Activated CD8-positive, alpha-beta T cell treated with anti-CD3 and anti-CD28 coated beads, Interleukin-2, amount 10 ng/mL, durations not matched to agents 7 days and 5 days (primary cell): ENCODE data around the gene HABP4. TPM values are rescaled to one million over a fixed set of nuclear protein-coding genes. Genes with fewer than 3 reads are reported as not detected.

Experiments used
- ATAC-seq: fragments of 150-1000 bp; cut with Tn5 transposase; one replicate; pipeline ENCODE4 v1.10.0; 2021; ENCODE audit warnings: moderate library complexity
- CTCF ChIA-PET: fragments of 350-600 bp; sonication (Branson Sonifier 250); formaldehyde crosslinking; loops from one replicate; lab custom pipeline; 2021; ENCODE audit warnings: antibody characterized with exemption; lab: Charles Lee
- POLR2A ChIA-PET: fragments of 350-600 bp; sonication (Branson Sonifier 250); formaldehyde crosslinking; loops from one replicate; lab custom pipeline; 2021; ENCODE audit warnings: antibody characterized with exemption; lab: Charles Lee
- DNase-seq: peaks from one replicate; pipeline ENCODE4 v3.0.0-alpha.2; 2020
- H3K27ac Mint-ChIP-seq: one replicate; pipeline ENCODE4 v1.8.0; 2021; ENCODE audit warnings: mild to moderate bottlenecking, mixed read lengths
- H3K27me3 Mint-ChIP-seq: one replicate; pipeline ENCODE4 v1.8.0; 2021; ENCODE audit warnings: low read depth, mixed read lengths
- H3K36me3 Mint-ChIP-seq: one replicate; pipeline ENCODE4 v1.8.0; 2021; ENCODE audit warnings: low read depth, mixed read lengths
- H3K4me1 Mint-ChIP-seq: one replicate; pipeline ENCODE4 v1.8.0; 2021; ENCODE audit warnings: low read depth, mixed read lengths
- H3K4me3 Mint-ChIP-seq: one replicate; pipeline ENCODE4 v1.8.0; 2021; ENCODE audit warnings: mild to moderate bottlenecking, mixed read lengths
- H3K9me3 Mint-ChIP-seq: one replicate; pipeline ENCODE4 v1.8.0; 2022; ENCODE audit warnings: mixed read lengths; ENCODE audit not compliant: insufficient read depth
- total RNA-seq, 2 experiments: library from RNA; stranded (reverse); gene quantifications; one replicate each; pipeline ENCODE4 v1.2.3, GENCODE V29; 2021

Gene HABP4
- total RNA-seq, 2 experiments from 2014 or later, result 4.1 to 5.0 TPM

- POLR2A ChIA-PET, result no interaction called here
- H3K4me3 Mint-ChIP-seq, result no peak overlapping the region
- CTCF ChIA-PET, result interaction anchor here (0.6 kb wide), 1 partner anchor 12 kb away, joined by 3 read pairs; no protein-coding TSS in a partner anchor
- no peak overlapping the region for H3K27ac Mint-ChIP-seq
- H3K36me3 Mint-ChIP-seq, result no peaks in the 10 kb centered on the region
- no peaks in the 10 kb centered on the region for H3K9me3 Mint-ChIP-seq
- H3K4me1 Mint-ChIP-seq, result no peaks in the 10 kb centered on the region
- ATAC-seq (no peak), DNase-seq (no peak)
- H3K27me3 Mint-ChIP-seq, result peaks cover 5% of the 10 kb centered on the region
Measured at GRCh38 chr9:96437454-96437853, 12.5 kb upstream of the HABP4 start.

DNA sequence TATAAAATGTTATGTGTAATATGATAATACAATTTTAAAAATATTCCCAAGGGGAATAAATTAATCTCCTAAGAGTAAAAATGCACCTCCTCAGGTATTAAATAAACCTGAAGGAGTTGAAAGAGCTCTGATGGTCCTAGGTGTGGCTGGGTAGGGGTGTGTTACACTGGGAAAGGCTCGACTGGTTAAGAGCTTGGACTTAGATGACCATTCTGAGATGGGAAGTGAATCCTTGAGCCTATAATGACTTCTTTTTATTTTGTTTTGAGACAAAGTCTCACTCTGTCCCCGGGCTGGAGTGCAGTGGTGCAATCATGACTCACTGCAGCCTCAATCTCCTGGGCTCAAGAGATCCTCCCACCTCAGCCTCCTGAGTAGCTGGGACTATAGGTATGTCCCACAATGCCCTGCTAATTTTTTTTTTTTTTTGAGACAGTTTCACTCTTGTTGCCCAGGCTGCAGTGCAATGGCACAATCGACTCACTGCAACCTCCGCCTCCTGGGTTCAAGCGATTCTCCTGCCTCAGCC lies 9.2 kb upstream of the HABP4 start:
- Mint-ChIP-seq H3K9me3 (no peaks in the 10 kb centered on the region), H3K27ac (no peak overlapping the region), H3K4me1 (no peaks in the 10 kb centered on the region), H3K27me3 (no peaks in the 10 kb centered on the region), H3K36me3 (no peaks in the 10 kb centered on the region), H3K4me3 (no peak overlapping the region)
- CTCF ChIA-PET, result interaction anchor here (1.5 to 3.7 kb wide), 6 partner anchors 8 to 192 kb away, joined by 4 to 13 read pairs (median 8); partner anchors contain the start of gene HABP4
- DNase-seq, result no peak
- POLR2A ChIA-PET, result no interaction called here
- ATAC-seq, result no peak

- ATAC-seq, result peak; percentile 39
- H3K27me3 Mint-ChIP-seq, result peaks cover under 1% of the 10 kb centered on the region
- CTCF ChIA-PET, result interaction anchor here (0.5 to 3.7 kb wide), 19 partner anchors 8 to 225 kb away, joined by 3 to 13 read pairs (median 5); partner anchors contain the start of gene HABP4
- no peaks in the 10 kb centered on the region for H3K4me1 Mint-ChIP-seq
- no peak overlapping the region for H3K27ac Mint-ChIP-seq
- no peaks in the 10 kb centered on the region for H3K36me3 Mint-ChIP-seq
- POLR2A ChIA-PET, result no interaction called here
- H3K9me3 Mint-ChIP-seq, result no peaks in the 10 kb centered on the region
- peak; percentile 43 for DNase-seq
- no peak overlapping the region for H3K4me3 Mint-ChIP-seq
Measured at GRCh38 chr9:96441798-96442445, 8.0 kb upstream of the HABP4 start.

DNA sequence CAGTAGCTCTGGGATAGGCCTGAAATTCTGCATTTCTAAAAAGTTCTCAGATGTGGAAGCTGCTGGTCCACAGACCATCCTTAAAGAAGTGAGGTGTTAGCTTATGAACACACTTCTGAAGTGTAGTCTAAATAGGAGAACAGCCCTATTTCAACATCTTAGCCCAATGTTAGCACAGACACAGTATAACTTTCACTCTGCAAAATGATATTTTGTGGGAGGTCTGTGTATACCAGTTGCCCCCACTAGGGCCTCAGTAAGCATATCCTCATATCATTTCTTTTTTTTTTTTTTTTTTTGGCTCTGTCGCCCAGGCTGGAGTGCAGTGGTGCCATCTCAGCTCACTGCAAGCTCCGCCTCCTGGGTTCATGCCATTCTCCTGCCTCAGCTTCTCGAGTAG lies 7.5 kb upstream of the HABP4 start:
- Mint-ChIP-seq H3K27ac (no peak overlapping the region), H3K4me1 (no peaks in the 10 kb centered on the region), H3K9me3 (no peaks in the 10 kb centered on the region), H3K4me3 (no peak overlapping the region), H3K36me3 (no peaks in the 10 kb centered on the region), H3K27me3 (peaks cover 5% of the 10 kb centered on the region)
- CTCF ChIA-PET, result interaction anchor here (0.5 to 3.7 kb wide), 19 partner anchors 8 to 225 kb away, joined by 3 to 13 read pairs (median 5); partner anchors contain the start of gene HABP4
- DNase-seq (no peak), ATAC-seq (no peak)
- POLR2A ChIA-PET, result no interaction called here

DNA sequence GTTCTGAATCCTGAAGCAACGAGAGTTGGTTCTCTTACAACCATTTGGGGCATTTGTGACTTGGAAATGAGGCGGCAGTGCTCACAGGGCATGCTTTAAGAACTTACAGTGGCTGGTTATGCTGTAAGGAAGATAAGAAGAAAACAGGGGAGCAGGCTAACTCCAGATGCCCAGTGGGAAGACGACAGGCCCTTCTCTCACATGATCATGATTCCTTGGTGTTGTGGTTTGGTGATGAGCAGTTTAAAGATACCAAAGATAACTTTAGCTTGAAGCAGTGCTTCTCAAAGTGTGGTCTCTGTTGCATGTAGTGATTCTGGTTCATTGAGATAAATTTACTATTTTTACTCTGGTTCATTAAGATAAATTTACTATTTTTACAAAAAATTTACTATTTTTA lies 2.6 kb upstream of the HABP4 start:
- H3K27ac Mint-ChIP-seq, result no peak overlapping the region
- ChIA-PET CTCF (no interaction called here), POLR2A (no interaction called here)
- no peaks in the 10 kb centered on the region for H3K9me3 Mint-ChIP-seq
- H3K4me3 Mint-ChIP-seq, result no peak overlapping the region
- H3K36me3 Mint-ChIP-seq, result no peaks in the 10 kb centered on the region
- H3K4me1 Mint-ChIP-seq, result peaks cover 14% of the 10 kb centered on the region
- no peak for ATAC-seq
- peaks cover 21% of the 10 kb centered on the region for H3K27me3 Mint-ChIP-seq
- no peak for DNase-seq

DNA sequence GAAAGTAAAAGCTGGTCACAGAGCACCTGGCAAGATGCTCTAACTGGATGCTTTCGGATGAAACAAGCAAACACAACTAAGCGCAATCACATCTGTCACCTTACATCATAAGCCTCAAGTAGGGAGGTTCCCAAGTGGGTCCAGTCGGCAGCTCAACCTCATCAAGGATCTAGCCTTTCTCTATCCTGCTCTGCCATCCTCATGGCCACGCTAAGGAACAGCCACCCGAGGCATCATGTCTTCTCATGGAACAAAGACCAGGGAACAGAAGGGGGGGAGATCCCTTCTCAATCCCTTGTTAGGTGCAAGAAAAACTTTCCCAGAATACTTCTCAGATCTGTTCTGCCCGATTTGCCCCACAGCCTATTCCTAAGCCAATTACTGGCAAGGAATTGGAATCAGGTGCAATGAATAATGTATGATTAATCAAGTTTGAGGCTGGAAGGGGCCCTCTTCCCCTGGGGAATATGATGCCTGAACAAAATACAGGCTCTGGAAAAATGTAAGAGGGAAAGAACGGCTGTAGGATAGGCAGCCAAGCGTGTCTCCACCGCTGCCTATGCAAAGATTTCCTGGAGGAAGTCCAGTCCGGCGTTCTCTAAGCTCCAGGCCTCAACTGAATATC lies 1.3 kb upstream of the HABP4 start:
- Mint-ChIP-seq H3K36me3 (no peaks in the 10 kb centered on the region), H3K4me3 (peak overlapping the region; percentile 71), H3K9me3 (no peaks in the 10 kb centered on the region), H3K27ac (no peak overlapping the region), H3K4me1 (peaks cover 16% of the 10 kb centered on the region), H3K27me3 (peaks cover 21% of the 10 kb centered on the region)
- CTCF ChIA-PET, result interaction anchor here (1.4 kb wide), 2 partner anchors 11 to 119 kb away, joined by 6 to 7 read pairs; no protein-coding TSS in a partner anchor
- ATAC-seq (no peak), DNase-seq (no peak)
- POLR2A ChIA-PET, result no interaction called here

- H3K27ac Mint-ChIP-seq, result peak overlapping the region; percentile 62
- H3K4me3 Mint-ChIP-seq, result peak overlapping the region; percentile 71
- peaks cover 16% of the 10 kb centered on the region for H3K4me1 Mint-ChIP-seq
- no peak for DNase-seq
- no peak for ATAC-seq
- no peaks in the 10 kb centered on the region for H3K36me3 Mint-ChIP-seq
- ChIA-PET POLR2A (interaction anchor here (1.4 to 2.1 kb wide), 2 partner anchors 31 to 36 kb away, joined by 4 to 9 read pairs; partner anchors contain the start of gene ZNF367), CTCF (interaction anchor here (0.8 to 2.6 kb wide), 6 partner anchors 8 to 122 kb away, joined by 3 to 12 read pairs (median 6); no protein-coding TSS in a partner anchor)
- peaks cover 21% of the 10 kb centered on the region for H3K27me3 Mint-ChIP-seq
- H3K9me3 Mint-ChIP-seq, result no peaks in the 10 kb centered on the region
Measured at GRCh38 chr9:96449523-96449844, 485 bp upstream of the HABP4 start.

DNA sequence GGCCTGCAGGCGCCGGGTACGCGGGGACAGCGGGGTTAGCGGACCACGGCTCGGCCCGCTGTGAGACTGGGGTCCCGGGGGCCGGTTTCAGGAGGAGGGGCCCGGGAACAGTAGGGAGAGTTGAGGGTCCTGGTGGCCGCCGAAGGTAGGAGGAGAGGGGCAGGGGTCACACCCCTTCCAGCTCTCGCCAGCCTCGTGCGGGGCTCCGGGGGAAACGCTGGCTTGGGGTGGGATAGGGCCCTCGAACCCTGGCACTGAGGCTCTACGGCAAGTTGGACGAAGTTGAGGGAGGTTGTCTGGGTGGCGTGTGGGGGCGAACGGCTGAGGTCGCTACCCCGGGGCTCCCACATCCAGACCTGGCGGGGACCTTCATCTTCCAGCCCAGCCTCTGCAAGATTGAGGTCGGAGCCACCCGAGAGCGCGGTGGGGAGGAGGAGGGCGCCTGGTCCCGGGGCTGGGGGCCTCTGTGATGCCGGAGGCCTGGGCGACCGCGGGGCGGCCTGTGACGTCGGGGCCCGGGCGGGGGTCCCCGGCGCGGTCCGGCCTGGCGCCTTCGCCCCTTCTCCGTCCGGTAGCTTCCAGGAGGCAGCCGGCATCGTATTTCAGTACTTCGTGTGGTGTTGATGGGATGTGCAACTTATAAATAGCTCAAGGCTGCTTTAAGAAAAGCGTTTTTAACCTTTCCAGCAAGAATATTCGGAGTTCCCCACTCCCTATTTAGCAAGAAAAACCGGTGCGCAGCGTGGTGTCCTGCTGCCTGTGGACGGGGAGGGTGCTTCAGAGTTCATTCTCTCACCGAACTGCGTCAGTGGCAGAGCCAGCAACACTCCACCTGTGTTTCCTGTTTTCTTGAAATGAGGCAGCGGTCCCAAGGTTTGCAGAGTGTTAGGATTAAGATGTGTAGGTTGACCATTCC lies 902 bp downstream of the HABP4 start:
- peak; percentile 47 for DNase-seq
- H3K27me3 Mint-ChIP-seq, result peaks cover 21% of the 10 kb centered on the region
- ATAC-seq, result peak; percentile 0
- H3K4me3 Mint-ChIP-seq, result peak overlapping the region; percentile 81
- H3K27ac Mint-ChIP-seq, result peak overlapping the region; percentile 74
- ChIA-PET CTCF (interaction anchor here (1.0 to 2.6 kb wide), 2 partner anchors 10 to 116 kb away, joined by 4 to 12 read pairs; no protein-coding TSS in a partner anchor), POLR2A (interaction anchor here (1.4 to 2.1 kb wide), 2 partner anchors 32 to 38 kb away, joined by 4 to 9 read pairs; partner anchors contain the start of gene ZNF367)
- H3K9me3 Mint-ChIP-seq, result no peaks in the 10 kb centered on the region
- H3K36me3 Mint-ChIP-seq, result no peaks in the 10 kb centered on the region
- H3K4me1 Mint-ChIP-seq, result peaks cover 16% of the 10 kb centered on the region

DNA sequence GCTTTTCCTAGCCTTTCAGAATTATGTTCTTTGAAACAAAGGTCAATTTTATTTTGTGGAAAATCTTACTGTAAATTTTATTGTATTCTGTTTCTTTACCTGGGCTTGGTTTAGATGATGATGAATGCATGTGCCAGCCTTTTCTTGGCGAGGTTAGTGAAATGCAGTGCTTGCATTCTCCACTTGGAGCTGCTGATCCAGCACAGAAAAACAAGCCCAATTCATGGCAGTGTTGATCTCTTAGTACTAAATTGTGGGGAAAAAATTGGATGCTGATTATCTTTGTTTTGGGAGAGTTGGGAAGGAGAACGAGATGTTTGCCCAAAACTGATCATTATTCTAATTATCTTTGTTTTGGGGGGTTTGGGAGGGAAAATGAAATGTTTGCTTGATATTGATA lies 3.7 kb downstream of the HABP4 start:
- DNase-seq (no peak), ATAC-seq (no peak)
- Mint-ChIP-seq H3K4me1 (peaks cover 16% of the 10 kb centered on the region), H3K9me3 (no peaks in the 10 kb centered on the region), H3K27me3 (peaks cover 8% of the 10 kb centered on the region), H3K36me3 (no peaks in the 10 kb centered on the region), H3K4me3 (no peak overlapping the region), H3K27ac (no peak overlapping the region)
- CTCF ChIA-PET, result interaction anchor here (1.6 kb wide), 1 partner anchor 11 kb away, joined by 6 read pairs; no protein-coding TSS in a partner anchor
- POLR2A ChIA-PET, result no interaction called here

- no peak overlapping the region for H3K27ac Mint-ChIP-seq
- CTCF ChIA-PET, result interaction anchor here (0.6 kb wide), 1 partner anchor 1058 kb away, joined by 3 read pairs; no protein-coding TSS in a partner anchor
- POLR2A ChIA-PET, result no interaction called here
- H3K4me1 Mint-ChIP-seq, result peaks cover 3% of the 10 kb centered on the region
- DNase-seq (no peak), ATAC-seq (no peak)
- H3K9me3 Mint-ChIP-seq, result no peaks in the 10 kb centered on the region
- no peaks in the 10 kb centered on the region for H3K36me3 Mint-ChIP-seq
- no peaks in the 10 kb centered on the region for H3K27me3 Mint-ChIP-seq
- H3K4me3 Mint-ChIP-seq, result no peak overlapping the region
Measured at GRCh38 chr9:96457266-96457665, 7.3 kb downstream of the HABP4 start.

DNA sequence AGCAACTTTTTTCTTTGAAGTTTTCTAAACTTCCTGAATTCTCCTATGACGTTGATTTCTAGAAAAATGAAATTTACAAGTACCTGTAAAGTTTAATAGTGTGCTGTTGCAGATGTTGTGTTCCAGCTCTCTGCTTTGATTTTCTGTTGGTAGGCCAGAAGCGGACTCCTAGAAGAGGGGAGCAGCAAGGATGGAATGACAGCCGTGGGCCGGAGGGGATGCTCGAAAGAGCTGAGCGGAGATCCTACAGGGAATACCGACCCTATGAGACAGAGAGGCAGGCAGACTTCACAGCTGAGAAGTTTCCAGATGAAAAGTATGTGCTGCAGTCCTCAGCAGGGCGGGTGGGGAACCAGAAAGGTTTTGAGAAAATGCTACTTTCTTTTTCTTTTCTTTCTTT lies 8.3 kb downstream of the HABP4 start:
- H3K27ac Mint-ChIP-seq, result no peak overlapping the region
- no peak overlapping the region for H3K4me3 Mint-ChIP-seq
- H3K36me3 Mint-ChIP-seq, result no peaks in the 10 kb centered on the region
- ATAC-seq (no peak), DNase-seq (no peak)
- no peaks in the 10 kb centered on the region for H3K4me1 Mint-ChIP-seq
- no peaks in the 10 kb centered on the region for H3K27me3 Mint-ChIP-seq
- ChIA-PET POLR2A (no interaction called here), CTCF (no interaction called here)
- H3K9me3 Mint-ChIP-seq, result no peaks in the 10 kb centered on the region
